ENCODE data around the gene KLF7.

- TF ChIP-seq EP300 (IDR thresholded peaks at IDR 0.05), result no peak
- no peak for TF ChIP-seq CTCF (IDR thresholded peaks at IDR 0.05)
- TF ChIP-seq POLR2A (IDR thresholded peaks at IDR 0.05), result no peak
- TF ChIP-seq POLR2AphosphoS5 (IDR thresholded peaks at IDR 0.05), result no peak
Measured at GRCh38 chr2:207049122-207049521, 116.6 kb downstream of the KLF7 start.
